ENCODE data around the gene SLC7A6. TPM values are rescaled to one million over a fixed set of nuclear protein-coding genes. Genes with fewer than 3 reads are reported as not detected.

SLC7A6 gene
- total RNA-seq, 1 donor, result 15.2 TPM

- DNase-seq (ENCODE audit: low read depth), result no peak
- no peak for TF ChIP-seq CTCF (IDR thresholded peaks at IDR 0.05; ENCODE audit: insufficient read depth, low read length)
- H3K4me3 ChIP-seq (ENCODE audit: low read depth, low read length), result no peak overlapping the region
These were observed 9.6 kb downstream of the SLC7A6 start for GRCh38 chr16:68273896-68274295.

- no peak for DNase-seq (ENCODE audit: low read depth)
- TF ChIP-seq CTCF (IDR thresholded peaks at IDR 0.05; ENCODE audit: insufficient read depth, low read length), result no peak
- no peak overlapping the region for H3K4me3 ChIP-seq (ENCODE audit: low read depth, low read length)
These were observed 10.1 kb downstream of the SLC7A6 start for GRCh38 chr16:68274441-68274840.

- H3K4me3 ChIP-seq (ENCODE audit: low read depth, low read length), result no peak overlapping the region
- no peak for TF ChIP-seq CTCF (IDR thresholded peaks at IDR 0.05; ENCODE audit: insufficient read depth, low read length)
- no peak for DNase-seq (ENCODE audit: low read depth)
These were observed 11.4 kb downstream of the SLC7A6 start for GRCh38 chr16:68275611-68276191.

- H3K4me3 ChIP-seq (ENCODE audit: low read depth, low read length), result no peak overlapping the region
- DNase-seq (ENCODE audit: low read depth), result no peak
- no peak for TF ChIP-seq CTCF (IDR thresholded peaks at IDR 0.05; ENCODE audit: insufficient read depth, low read length)
These were observed 11.9 kb downstream of the SLC7A6 start for GRCh38 chr16:68276223-68276622.

GRCh38 chr16:68279726-68280558, 15.6 kb downstream of the SLC7A6 start:
- no peak overlapping the region for H3K4me3 ChIP-seq (ENCODE audit: low read depth, low read length)
- TF ChIP-seq CTCF (IDR thresholded peaks at IDR 0.05; ENCODE audit: insufficient read depth, low read length), result no peak
- no peak for DNase-seq (ENCODE audit: low read depth)

GRCh38 chr16:68281368-68282063, 17.2 kb downstream of the SLC7A6 start:
- TF ChIP-seq CTCF (IDR thresholded peaks at IDR 0.05; ENCODE audit: insufficient read depth, low read length), result no peak
- no peak for DNase-seq (ENCODE audit: low read depth)
- H3K4me3 ChIP-seq (ENCODE audit: low read depth, low read length), result no peak overlapping the region

Data from fibroblast of the aortic adventitia (primary cell).